CD1c-positive myeloid dendritic cell (primary cell): ENCODE data around the gene MICU1.
"Not testable (repeated sequence)": the region's sequence is repeated elsewhere in the genome, so short reads cannot be mapped to it uniquely, and the experiment has no call there.

ENCODE experiments used
- DNase-seq: peaks from one replicate; pipeline ENCODE4 v3.0.0-alpha.2; 2016; ENCODE audit errors: extremely low spot score

The MICU1 gene

GRCh38 chr10:72563327-72563932, 62.4 kb downstream of the MICU1 start:
- peak; percentile 75 for DNase-seq

GRCh38 chr10:72561745-72562166, 64.1 kb downstream of the MICU1 start:
- DNase-seq, result peak; percentile 26

GRCh38 chr10:72557362-72557761, 68.5 kb downstream of the MICU1 start:
- DNase-seq, result no peak

GRCh38 chr10:72552857-72553256, 73.0 kb downstream of the MICU1 start:
- DNase-seq, result peak; percentile 17

GRCh38 chr10:72550239-72550638, 75.6 kb downstream of the MICU1 start:
- no peak for DNase-seq

GRCh38 chr10:72545546-72545945, 80.3 kb downstream of the MICU1 start:
- no peak for DNase-seq

- not testable (repeated sequence) for DNase-seq
Observed at GRCh38 chr10:72543855-72544254, 82.0 kb downstream of the MICU1 start.

GRCh38 chr10:72542396-72542815, 83.5 kb downstream of the MICU1 start:
- no peak for DNase-seq

GRCh38 chr10:72541337-72541736, 84.5 kb downstream of the MICU1 start:
- no peak for DNase-seq

GRCh38 chr10:72540193-72540807, 85.6 kb downstream of the MICU1 start:
- no peak for DNase-seq

- no peak for DNase-seq
Observed at GRCh38 chr10:72539137-72539536, 86.7 kb downstream of the MICU1 start.

- no peak for DNase-seq
Observed at GRCh38 chr10:72525689-72526088, 100.2 kb downstream of the MICU1 start.

- DNase-seq, result no peak
Observed at GRCh38 chr10:72525277-72525676, 100.6 kb downstream of the MICU1 start.

GRCh38 chr10:72524489-72524888, 101.4 kb downstream of the MICU1 start:
- no peak for DNase-seq

- no peak for DNase-seq
Observed at GRCh38 chr10:72523932-72524396, 101.9 kb downstream of the MICU1 start.

GRCh38 chr10:72523062-72523461, 102.8 kb downstream of the MICU1 start:
- no peak for DNase-seq

GRCh38 chr10:72517244-72517643, 108.6 kb downstream of the MICU1 start:
- no peak for DNase-seq

- DNase-seq, result no peak
Observed at GRCh38 chr10:72515455-72515854, 110.4 kb downstream of the MICU1 start.

GRCh38 chr10:72513910-72514309, 112.0 kb downstream of the MICU1 start:
- DNase-seq, result no peak

GRCh38 chr10:72511459-72511858, 114.4 kb downstream of the MICU1 start:
- peak; percentile 82 for DNase-seq

GRCh38 chr10:72509941-72510340, 115.9 kb downstream of the MICU1 start:
- DNase-seq, result peak; percentile 49

- DNase-seq, result no peak
Observed at GRCh38 chr10:72509206-72509799, 116.6 kb downstream of the MICU1 start.

- DNase-seq, result no peak
Observed at GRCh38 chr10:72508033-72508432, 117.8 kb downstream of the MICU1 start.
